K562 (cell line): ENCODE results near the gene HSD11B1L. TPM values are rescaled to one million over a fixed set of nuclear protein-coding genes. Genes with fewer than 3 reads are reported as not detected.

Experiments used
- BMI1 ChIP-seq: fragments of 150-350 bp; IDR thresholded peaks from 2 replicates; pipeline ENCODE4 v1.6.1; 2014; ENCODE audit warnings: low read length
- CHD1 ChIP-seq: fragments of 200-600 bp; sonication (generic); IDR thresholded peaks from one replicate; pipeline ENCODE4 v1.6.1; 2012; ENCODE audit warnings: mild to moderate bottlenecking, moderate library complexity, low read length, inconsistent platforms
- CHD4 ChIP-seq: fragments of 200-600 bp; sonication (generic); IDR thresholded peaks from 3 replicates; pipeline ENCODE4 v1.6.1; 2012; ENCODE audit warnings: low read depth, mild to moderate bottlenecking, mixed read lengths, low read length, inconsistent platforms; ENCODE audit not compliant: insufficient read depth, insufficient replicate concordance, poor library complexity, severe bottlenecking
- EHMT2 ChIP-seq: fragments of 450-650 bp; IDR thresholded peaks from 2 replicates; pipeline ENCODE4 v1.6.1; 2018; ENCODE audit warnings: antibody characterized with exemption
- FIP1L1 ChIP-seq: fragments of 200-400 bp; formaldehyde crosslinking; IDR thresholded peaks from 2 replicates; pipeline ENCODE4 v1.6.1; 2018; ENCODE audit warnings: mild to moderate bottlenecking, low read depth, low read length; ENCODE audit not compliant: poor library complexity, severe bottlenecking
- HEY1 ChIP-seq: fragments of 250-450 bp; sonication (Bioruptor Pico); IDR thresholded peaks from 2 replicates; pipeline ENCODE4 v1.5.0; 2020; ENCODE audit warnings: mild to moderate bottlenecking, moderate library complexity, borderline replicate concordance
- LEF1 ChIP-seq: fragments of 450-650 bp; IDR thresholded peaks from 2 replicates; pipeline ENCODE4 v1.6.1; 2016; ENCODE audit warnings: mild to moderate bottlenecking
- POLR2G ChIP-seq: fragments of 200-400 bp; formaldehyde crosslinking; IDR thresholded peaks from 2 replicates; pipeline ENCODE4 v1.6.1; 2017; ENCODE audit warnings: low read depth, mild to moderate bottlenecking, antibody characterized with exemption, low read length, moderate library complexity
- SIN3B ChIP-seq: fragments of 450-650 bp; IDR thresholded peaks from 2 replicates; pipeline ENCODE4 v1.6.1; 2017; ENCODE audit warnings: low read depth, mild to moderate bottlenecking, moderate library complexity
- ZNF232 ChIP-seq: sonication (generic); formaldehyde crosslinking; IDR thresholded peaks from 2 replicates; pipeline ENCODE4 v1.8.0; 2022; ENCODE audit warnings: mild to moderate bottlenecking, missing genetic modification reagents
- ZNF408 ChIP-seq: fragments of 250-450 bp; sonication (Bioruptor Pico); IDR thresholded peaks from 2 replicates; pipeline ENCODE4 v1.4.0; 2020; ENCODE audit warnings: low read depth, mild to moderate bottlenecking, moderate library complexity
- polyA plus RNA-seq, 8 experiments: library from polyadenylated mRNA; depleted of rRNA in 4 of 8; stranded (reverse) in 5 of 8; unstranded in 3 of 8; fragments of >200 nt; fragmentation: Nextera tagmentation in 2 of 8; fragmentation: Illumina TruSeq in 1 of 8; extraction: Ambion mirVana in 2 of 8; extraction: Trizol in 1 of 8; gene quantifications; 2 replicates each; pipeline versions ENCODE4 v1.2.1 to v1.2.3, GENCODE V29; 2011 to 2014; ENCODE audit warnings: inconsistent platforms in 1 of 8, missing spikeins in 1 of 8
- total RNA-seq, 7 experiments: library from RNA; depleted of rRNA in 6 of 7; stranded (reverse); fragments of >200 nt in 6 of 7; fragmentation: Illumina TruSeq in 2 of 7; extraction: Trizol in 2 of 7; gene quantifications; 2 replicates each; pipeline versions ENCODE4 v1.2.1 to v1.2.3, GENCODE V29; 2011 to 2021; ENCODE audit warnings: low replicate concordance in 1 of 7
- TF ChIP-seq, protein P1 (sequence below): fragments of 450-650 bp; IDR thresholded peaks from 2 replicates; pipeline ENCODE4 v1.6.1; 2016; ENCODE audit warnings: mild to moderate bottlenecking, moderate library complexity
- TF ChIP-seq, protein P2 (sequence below): fragments of 250-450 bp; sonication (Bioruptor Pico); IDR thresholded peaks from 2 replicates; pipeline ENCODE4 v1.5.0; 2021

The HSD11B1L gene
- total and polyA plus RNA-seq, 9 of the 15 experiments (the other 6 are each of a cell fraction or from before 2014, with no cell fraction given), result 0.31 to 7.7 (median 2.3) TPM

DNA sequence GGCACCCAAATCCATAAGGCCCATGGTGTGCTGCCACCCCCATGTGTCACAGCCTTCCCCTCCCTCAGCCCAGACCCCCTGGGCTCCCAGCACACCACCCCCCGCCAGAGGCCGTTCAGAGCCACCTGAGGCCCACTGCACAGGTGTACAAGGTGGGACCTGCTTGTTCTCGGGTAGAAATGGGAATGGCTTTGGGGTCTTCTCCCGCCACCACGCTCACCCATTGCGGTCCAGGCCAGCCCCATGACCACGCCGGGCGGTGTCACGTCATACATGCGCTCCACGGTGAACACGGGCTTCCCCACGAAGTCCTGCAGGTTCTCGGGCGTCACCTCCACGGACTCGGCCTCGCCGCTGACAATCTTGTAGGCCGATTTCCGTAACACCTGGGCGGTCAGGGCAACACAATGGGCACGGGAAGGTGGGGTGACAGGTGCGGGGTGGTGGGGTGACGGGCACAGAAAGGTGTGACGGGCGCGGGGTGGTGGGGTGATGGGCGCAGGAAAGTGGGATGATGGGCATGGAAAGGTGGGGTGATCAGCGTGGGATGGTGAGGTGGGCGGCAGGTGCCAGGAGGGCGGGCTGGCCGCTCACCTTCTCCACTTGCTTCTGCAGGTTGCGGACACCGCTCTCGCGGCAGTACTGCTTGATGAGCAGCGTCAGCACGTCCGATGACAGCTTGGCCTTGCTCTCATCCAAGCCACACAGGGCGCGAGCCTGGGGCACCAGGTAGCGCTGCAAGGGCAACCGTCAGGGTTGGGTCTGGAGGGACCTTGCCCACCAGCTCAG, 13.5 kb downstream of the HSD11B1L start (continued):
- TF ChIP-seq, protein P1, sequence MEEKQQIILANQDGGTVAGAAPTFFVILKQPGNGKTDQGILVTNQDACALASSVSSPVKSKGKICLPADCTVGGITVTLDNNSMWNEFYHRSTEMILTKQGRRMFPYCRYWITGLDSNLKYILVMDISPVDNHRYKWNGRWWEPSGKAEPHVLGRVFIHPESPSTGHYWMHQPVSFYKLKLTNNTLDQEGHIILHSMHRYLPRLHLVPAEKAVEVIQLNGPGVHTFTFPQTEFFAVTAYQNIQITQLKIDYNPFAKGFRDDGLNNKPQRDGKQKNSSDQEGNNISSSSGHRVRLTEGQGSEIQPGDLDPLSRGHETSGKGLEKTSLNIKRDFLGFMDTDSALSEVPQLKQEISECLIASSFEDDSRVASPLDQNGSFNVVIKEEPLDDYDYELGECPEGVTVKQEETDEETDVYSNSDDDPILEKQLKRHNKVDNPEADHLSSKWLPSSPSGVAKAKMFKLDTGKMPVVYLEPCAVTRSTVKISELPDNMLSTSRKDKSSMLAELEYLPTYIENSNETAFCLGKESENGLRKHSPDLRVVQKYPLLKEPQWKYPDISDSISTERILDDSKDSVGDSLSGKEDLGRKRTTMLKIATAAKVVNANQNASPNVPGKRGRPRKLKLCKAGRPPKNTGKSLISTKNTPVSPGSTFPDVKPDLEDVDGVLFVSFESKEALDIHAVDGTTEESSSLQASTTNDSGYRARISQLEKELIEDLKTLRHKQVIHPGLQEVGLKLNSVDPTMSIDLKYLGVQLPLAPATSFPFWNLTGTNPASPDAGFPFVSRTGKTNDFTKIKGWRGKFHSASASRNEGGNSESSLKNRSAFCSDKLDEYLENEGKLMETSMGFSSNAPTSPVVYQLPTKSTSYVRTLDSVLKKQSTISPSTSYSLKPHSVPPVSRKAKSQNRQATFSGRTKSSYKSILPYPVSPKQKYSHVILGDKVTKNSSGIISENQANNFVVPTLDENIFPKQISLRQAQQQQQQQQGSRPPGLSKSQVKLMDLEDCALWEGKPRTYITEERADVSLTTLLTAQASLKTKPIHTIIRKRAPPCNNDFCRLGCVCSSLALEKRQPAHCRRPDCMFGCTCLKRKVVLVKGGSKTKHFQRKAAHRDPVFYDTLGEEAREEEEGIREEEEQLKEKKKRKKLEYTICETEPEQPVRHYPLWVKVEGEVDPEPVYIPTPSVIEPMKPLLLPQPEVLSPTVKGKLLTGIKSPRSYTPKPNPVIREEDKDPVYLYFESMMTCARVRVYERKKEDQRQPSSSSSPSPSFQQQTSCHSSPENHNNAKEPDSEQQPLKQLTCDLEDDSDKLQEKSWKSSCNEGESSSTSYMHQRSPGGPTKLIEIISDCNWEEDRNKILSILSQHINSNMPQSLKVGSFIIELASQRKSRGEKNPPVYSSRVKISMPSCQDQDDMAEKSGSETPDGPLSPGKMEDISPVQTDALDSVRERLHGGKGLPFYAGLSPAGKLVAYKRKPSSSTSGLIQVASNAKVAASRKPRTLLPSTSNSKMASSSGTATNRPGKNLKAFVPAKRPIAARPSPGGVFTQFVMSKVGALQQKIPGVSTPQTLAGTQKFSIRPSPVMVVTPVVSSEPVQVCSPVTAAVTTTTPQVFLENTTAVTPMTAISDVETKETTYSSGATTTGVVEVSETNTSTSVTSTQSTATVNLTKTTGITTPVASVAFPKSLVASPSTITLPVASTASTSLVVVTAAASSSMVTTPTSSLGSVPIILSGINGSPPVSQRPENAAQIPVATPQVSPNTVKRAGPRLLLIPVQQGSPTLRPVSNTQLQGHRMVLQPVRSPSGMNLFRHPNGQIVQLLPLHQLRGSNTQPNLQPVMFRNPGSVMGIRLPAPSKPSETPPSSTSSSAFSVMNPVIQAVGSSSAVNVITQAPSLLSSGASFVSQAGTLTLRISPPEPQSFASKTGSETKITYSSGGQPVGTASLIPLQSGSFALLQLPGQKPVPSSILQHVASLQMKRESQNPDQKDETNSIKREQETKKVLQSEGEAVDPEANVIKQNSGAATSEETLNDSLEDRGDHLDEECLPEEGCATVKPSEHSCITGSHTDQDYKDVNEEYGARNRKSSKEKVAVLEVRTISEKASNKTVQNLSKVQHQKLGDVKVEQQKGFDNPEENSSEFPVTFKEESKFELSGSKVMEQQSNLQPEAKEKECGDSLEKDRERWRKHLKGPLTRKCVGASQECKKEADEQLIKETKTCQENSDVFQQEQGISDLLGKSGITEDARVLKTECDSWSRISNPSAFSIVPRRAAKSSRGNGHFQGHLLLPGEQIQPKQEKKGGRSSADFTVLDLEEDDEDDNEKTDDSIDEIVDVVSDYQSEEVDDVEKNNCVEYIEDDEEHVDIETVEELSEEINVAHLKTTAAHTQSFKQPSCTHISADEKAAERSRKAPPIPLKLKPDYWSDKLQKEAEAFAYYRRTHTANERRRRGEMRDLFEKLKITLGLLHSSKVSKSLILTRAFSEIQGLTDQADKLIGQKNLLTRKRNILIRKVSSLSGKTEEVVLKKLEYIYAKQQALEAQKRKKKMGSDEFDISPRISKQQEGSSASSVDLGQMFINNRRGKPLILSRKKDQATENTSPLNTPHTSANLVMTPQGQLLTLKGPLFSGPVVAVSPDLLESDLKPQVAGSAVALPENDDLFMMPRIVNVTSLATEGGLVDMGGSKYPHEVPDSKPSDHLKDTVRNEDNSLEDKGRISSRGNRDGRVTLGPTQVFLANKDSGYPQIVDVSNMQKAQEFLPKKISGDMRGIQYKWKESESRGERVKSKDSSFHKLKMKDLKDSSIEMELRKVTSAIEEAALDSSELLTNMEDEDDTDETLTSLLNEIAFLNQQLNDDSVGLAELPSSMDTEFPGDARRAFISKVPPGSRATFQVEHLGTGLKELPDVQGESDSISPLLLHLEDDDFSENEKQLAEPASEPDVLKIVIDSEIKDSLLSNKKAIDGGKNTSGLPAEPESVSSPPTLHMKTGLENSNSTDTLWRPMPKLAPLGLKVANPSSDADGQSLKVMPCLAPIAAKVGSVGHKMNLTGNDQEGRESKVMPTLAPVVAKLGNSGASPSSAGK, result no peak
- TF ChIP-seq POLR2G, result peak; percentile 75
- no peak for TF ChIP-seq EHMT2
- TF ChIP-seq ZNF408 (CRISPR knock-in tag), result no peak
- no peak for TF ChIP-seq BMI1
- no peak for TF ChIP-seq CHD1
- TF ChIP-seq HEY1 (CRISPR knock-in tag), result no peak
- TF ChIP-seq CHD4, result no peak
- TF ChIP-seq LEF1, result no peak
- peak; percentile 9 for TF ChIP-seq FIP1L1
- TF ChIP-seq, protein P2, sequence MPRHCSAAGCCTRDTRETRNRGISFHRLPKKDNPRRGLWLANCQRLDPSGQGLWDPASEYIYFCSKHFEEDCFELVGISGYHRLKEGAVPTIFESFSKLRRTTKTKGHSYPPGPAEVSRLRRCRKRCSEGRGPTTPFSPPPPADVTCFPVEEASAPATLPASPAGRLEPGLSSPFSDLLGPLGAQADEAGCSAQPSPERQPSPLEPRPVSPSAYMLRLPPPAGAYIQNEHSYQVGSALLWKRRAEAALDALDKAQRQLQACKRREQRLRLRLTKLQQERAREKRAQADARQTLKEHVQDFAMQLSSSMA (CRISPR knock-in tag), result no peak
- no peak for TF ChIP-seq ZNF232 (CRISPR knock-in tag)
- TF ChIP-seq SIN3B, result no peak
